ENCODE data around the gene RIPK3.
"Not testable (repeated sequence)": the region's sequence is repeated elsewhere in the genome, so short reads cannot be mapped to it uniquely, and the experiment has no call there.

The RIPK3 gene

DNA sequence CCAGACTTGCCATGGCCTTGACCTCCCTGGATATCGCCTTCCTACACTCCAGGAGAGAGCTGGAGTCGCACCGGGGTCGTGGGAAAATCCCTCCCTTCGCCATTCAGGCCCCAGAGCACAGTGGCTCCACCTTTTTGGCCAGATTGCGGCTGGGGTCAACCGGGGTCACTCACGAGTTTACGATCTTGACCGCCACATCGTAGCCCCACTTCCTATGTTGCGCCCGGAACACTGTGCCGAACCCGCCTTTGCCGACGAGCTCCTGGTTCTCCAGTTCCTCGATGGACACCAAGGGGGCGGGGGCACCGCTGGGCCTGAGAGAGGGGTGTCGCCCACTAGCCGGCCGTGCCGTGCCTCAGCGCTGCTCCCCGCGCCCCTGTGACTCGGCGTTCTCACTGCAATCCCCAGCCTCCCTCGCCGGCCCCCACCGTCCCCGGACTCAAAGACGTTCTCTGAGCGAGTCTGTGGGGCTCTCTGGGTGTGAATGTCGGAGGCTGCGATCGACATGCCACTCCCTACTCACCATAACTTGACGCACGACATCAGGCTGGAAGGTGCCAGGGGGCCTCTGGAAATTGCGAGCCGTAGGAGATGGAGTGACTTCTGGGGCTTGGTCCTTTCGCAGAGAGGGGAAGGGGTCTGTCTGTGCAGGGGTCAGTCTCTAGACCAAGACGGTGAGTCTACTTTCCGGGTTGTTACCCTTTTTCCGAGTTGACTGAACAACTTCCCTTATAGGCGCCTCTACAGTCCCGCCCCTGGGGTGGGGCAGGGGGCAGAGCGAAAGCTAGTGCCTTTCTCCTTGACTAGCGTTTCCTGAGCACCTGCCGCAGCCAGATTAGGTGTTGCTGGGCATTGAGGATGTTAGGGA lies at the start of gene RIPK3:
TSS of gene RIPK3 (minus strand) at position 708 of the 868 bp plus-strand sequence. CDS start at position 543, 165 bp downstream.
- DNase-seq, result peak; percentile 70
- ATAC-seq, result peak; percentile 81

GRCh38 chr14:24389226-24389848 lies 49.5 kb upstream of the RIPK3 start:
- DNase-seq (no peak), ATAC-seq (no peak)

DNA sequence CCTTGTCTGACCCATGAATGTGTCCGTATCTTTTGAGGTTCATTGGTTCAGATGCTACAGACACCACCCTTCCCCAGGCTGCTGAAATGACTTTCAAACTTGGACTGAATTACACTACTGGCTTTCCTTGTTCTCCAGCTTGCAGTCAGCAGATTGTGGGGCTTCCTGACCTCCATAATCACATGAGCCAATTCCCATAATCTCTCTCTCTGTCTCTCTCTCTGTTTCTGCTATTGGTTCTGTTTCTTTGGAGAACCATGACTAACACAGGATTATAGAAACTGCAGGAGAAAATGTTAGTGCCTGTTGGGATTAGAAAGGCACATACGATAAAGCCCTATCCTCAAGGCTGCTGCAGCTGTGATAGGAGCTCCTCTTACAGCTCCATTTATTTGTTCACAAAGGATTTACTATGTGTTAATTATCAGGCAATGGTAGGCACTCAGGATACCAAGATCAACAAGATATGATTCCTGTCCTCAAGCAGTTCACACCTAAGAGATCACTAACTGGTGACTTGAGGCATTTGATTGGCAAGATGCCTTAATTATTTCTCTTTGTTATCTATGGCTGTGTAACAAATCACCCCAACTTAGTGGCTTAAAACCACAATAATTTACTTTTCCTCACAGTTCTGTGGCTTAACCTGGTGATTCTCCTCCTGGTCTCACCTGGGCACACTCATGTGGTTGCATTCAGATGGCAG lies 48.8 kb upstream of the RIPK3 start:
- DNase-seq, result no peak
- no peak for ATAC-seq

- ATAC-seq, DNase-seq: not testable (repeated sequence)
These were observed 47.8 kb upstream of the RIPK3 start for GRCh38 chr14:24387579-24387978.

- no peak for DNase-seq
- no peak for ATAC-seq
These were observed 47.2 kb upstream of the RIPK3 start for GRCh38 chr14:24387009-24387345.

GRCh38 chr14:24385524-24385923 lies 45.7 kb upstream of the RIPK3 start:
- no peak for DNase-seq
- no peak for ATAC-seq

DNA sequence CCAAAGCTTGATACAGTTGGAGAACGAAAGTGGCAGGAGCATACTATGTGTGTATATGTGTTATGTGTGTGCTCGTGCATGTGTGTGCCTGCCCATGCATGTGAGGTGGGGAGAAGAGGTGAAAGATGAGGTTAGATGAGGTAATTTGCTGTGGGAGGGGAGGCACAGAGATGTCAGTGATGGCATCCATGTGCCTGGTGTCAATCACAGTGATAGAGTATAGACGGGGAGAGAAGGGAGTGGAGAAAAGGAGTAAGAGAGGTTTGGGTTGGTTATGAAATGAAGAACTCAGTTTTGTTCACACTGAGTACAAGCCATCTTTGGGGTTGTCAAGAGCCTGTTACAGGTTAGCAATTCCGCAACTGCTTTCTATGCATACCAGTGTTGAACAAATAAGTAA lies 44.4 kb upstream of the RIPK3 start:
- no peak for ATAC-seq
- DNase-seq, result no peak

- ATAC-seq (no peak), DNase-seq (no peak)
These were observed 42.2 kb upstream of the RIPK3 start for GRCh38 chr14:24382064-24382371.

GRCh38 chr14:24381363-24382063 lies 41.7 kb upstream of the RIPK3 start:
- ATAC-seq, result peak; percentile 77
- peak; percentile 17 for DNase-seq

- no peak for ATAC-seq
These were observed 40.3 kb upstream of the RIPK3 start for GRCh38 chr14:24379907-24380730.

DNA sequence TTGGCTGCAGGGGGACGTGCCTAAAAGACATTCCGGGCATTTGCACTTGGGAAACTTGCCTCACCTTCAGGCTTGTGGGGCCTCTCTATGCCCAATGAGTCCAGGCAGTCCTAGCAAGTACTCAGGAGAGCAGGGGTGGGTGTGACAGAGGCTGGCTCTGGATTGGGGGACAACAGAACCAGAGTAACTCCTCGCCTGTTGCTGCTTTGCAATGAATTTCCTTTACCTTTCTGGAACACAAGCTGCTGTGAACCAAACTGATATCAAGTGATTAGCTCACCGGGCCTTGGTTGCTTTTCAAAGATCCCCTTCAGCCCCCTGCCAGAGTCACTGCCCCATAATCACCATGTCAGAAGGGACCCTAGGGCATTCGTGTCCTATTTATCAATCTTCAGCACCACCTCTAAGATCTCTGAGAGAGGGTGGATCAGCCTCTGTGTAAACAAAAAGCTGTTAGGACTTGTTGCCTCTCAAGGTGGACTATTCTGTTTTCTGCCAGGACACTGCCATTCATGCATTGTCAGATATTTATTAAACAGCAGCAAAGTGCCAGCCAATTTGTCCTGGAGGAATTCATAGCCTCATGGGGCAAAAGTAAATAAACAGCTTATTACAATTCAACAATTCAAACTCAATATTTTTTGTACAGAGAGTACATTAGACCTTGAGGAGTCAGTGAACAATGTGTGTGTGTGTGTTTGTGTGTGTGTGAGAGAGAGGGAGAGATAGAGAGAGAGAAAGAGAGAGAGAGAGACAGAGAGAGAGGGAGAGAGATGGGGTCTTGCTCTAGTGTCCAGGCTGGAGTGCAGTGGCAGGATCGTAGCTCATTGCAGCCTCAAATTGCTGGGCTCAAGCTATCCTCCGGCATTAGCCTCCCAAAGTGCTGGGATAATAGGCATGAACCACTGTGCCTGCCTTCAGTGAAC lies 39.5 kb upstream of the RIPK3 start:
- ATAC-seq, result no peak
- DNase-seq, result no peak

More at GRCh38 chr14:24379907-24380730, 40.3 kb upstream of the RIPK3 start:
- no peak for DNase-seq

GRCh38 chr14:24378327-24378726 lies 38.5 kb upstream of the RIPK3 start:
- no peak for ATAC-seq
- DNase-seq, result no peak

DNA sequence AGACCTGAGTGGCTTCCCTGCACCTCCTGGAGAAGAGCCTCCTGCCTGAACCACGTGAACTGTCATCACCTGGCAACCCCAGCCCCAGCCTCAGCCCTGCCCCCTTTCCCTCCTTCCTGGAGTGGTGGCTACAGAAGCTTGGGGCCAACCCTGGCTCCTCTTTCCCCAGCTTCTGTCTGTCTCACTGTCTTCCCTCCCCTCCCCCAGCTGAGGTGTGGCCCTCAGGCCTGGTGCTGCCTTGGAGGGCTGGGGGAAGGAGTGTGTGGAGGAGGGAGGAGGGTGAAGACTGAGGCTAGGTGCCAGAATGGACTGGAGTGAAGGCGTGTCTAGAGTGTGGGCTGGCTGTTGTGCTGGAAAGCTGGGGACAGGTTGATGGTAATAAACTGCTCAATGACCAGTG lies 37.9 kb upstream of the RIPK3 start:
- ATAC-seq (no peak), DNase-seq (no peak)

GRCh38 chr14:24377126-24377525 lies 37.3 kb upstream of the RIPK3 start:
- DNase-seq (no peak), ATAC-seq (no peak)

DNA sequence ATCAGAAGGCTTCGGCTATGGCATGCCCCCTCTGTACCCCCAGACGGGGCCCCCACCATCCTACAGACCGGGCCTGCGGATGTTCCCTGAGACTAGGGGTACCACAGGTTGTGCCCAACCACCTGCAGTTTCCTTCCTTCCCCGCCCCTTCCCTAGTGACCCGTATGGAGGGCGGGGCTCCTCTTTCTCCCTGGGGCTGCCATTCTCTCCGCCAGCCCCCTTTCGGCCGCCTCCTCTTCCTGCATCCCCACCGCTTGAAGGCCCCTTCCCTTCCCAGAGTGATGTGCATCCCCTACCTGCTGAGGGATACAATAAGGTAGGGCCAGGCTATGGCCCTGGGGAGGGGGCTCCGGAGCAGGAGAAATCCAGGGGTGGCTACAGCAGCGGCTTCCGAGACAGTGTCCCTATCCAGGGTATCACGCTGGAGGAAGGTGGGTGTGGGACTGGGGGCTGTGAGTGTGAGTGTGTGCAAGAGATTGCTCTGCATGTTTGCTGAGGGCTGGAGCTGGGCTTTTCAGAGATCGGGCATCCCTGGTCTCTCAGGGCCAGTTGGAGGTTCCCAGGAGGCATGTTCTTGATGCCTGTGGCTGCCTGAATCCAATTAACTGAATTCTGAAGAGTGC lies 36.8 kb upstream of the RIPK3 start:
- no peak for DNase-seq
- ATAC-seq, result no peak

- no peak for DNase-seq
- no peak for ATAC-seq
These were observed 33.1 kb upstream of the RIPK3 start for GRCh38 chr14:24372701-24373416.

GRCh38 chr14:24371605-24372004 lies 31.8 kb upstream of the RIPK3 start:
- not testable (repeated sequence) for DNase-seq, ATAC-seq

DNA sequence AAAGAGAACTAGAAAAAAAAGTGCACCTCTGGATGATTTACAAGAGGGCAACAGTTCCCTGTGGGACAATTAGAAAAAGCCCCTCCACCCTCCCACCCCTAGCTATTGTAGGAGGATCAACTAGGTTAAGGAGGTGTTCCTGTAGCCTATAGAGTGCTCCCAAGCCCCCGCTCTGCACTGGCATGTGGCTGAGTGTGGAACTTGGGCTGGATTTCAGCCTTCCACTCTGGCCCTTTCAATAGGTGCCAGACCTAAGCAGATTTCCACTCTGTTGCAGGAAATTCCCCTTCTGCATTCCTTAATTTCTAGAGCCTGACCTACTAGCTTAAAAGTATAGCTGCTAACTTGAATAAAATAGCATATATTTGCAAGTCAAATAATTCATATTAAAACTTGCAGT lies 31.0 kb upstream of the RIPK3 start:
- ATAC-seq (no peak), DNase-seq (no peak)

DNA sequence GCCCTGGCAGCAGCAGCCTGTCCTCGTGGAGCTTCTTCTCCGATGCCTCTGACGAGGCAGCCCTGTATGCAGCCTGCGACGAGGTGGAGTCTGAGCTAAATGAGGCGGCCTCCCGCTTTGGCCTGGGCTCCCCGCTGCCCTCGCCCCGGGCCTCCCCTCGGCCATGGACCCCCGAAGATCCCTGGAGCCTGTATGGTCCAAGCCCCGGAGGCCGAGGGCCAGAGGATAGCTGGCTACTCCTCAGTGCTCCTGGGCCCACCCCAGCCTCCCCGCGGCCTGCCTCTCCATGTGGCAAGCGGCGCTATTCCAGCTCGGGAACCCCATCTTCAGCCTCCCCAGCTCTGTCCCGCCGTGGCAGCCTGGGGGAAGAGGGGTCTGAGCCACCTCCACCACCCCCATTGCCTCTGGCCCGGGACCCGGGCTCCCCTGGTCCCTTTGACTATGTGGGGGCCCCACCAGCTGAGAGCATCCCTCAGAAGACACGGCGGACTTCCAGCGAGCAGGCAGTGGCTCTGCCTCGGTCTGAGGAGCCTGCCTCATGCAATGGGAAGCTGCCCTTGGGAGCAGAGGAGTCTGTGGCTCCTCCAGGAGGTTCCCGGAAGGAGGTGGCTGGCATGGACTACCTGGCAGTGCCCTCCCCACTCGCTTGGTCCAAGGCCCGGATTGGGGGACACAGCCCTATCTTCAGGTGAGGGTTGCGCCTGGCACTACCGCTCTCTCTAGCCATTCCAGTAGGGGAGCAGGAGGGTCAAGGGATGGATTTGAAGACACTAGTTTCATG lies 30.3 kb upstream of the RIPK3 start:
- ATAC-seq (no peak), DNase-seq (no peak)

All from stimulated activated naive CD8-positive, alpha-beta T cell treated with anti-CD3 and anti-CD28 coated beads, Interleukin-15, Interleukin-2, amounts not matched to agents 100 U/mL and 50 U/mL, for 24 hours (primary cell).